ENCODE results near the gene IFT80.
"Not testable (repeated sequence)": the region's sequence is repeated elsewhere in the genome, so short reads cannot be mapped to it uniquely, and the experiment has no call there.

IFT80 gene

GRCh38 chr3:160346511-160346910 is 52.5 kb downstream of the IFT80 start:
- DNase-seq, result no peak

- DNase-seq, result no peak
Observed at GRCh38 chr3:160343132-160343531, 55.9 kb downstream of the IFT80 start.

GRCh38 chr3:160340351-160340750 is 58.7 kb downstream of the IFT80 start:
- no peak for DNase-seq

- DNase-seq, result no peak
Observed at GRCh38 chr3:160331127-160331937, 67.7 kb downstream of the IFT80 start.

GRCh38 chr3:160330690-160331089 is 68.3 kb downstream of the IFT80 start:
- no peak for DNase-seq

- DNase-seq, result no peak
Observed at GRCh38 chr3:160330109-160330508, 68.9 kb downstream of the IFT80 start.

GRCh38 chr3:160326286-160326685 is 72.7 kb downstream of the IFT80 start:
- DNase-seq, result not testable (repeated sequence)

GRCh38 chr3:160321821-160322220 is 77.2 kb downstream of the IFT80 start:
- not testable (repeated sequence) for DNase-seq

- no peak for DNase-seq
Observed at GRCh38 chr3:160319322-160319721, 79.7 kb downstream of the IFT80 start.

- no peak for DNase-seq
Observed at GRCh38 chr3:160314995-160315394, 84.0 kb downstream of the IFT80 start.

- no peak for DNase-seq
Observed at GRCh38 chr3:160312014-160312624, 86.9 kb downstream of the IFT80 start.

GRCh38 chr3:160302806-160303205 is 96.2 kb downstream of the IFT80 start:
- no peak for DNase-seq

- no peak for DNase-seq
Observed at GRCh38 chr3:160296591-160296990, 102.4 kb downstream of the IFT80 start.

GRCh38 chr3:160291909-160292299 is 107.1 kb downstream of the IFT80 start:
- no peak for DNase-seq

GRCh38 chr3:160291290-160291908 is 107.6 kb downstream of the IFT80 start:
- no peak for DNase-seq

GRCh38 chr3:160287666-160288065 is 111.4 kb downstream of the IFT80 start:
- no peak for DNase-seq

GRCh38 chr3:160286231-160286630 is 112.8 kb downstream of the IFT80 start:
- no peak for DNase-seq

GRCh38 chr3:160280836-160281235 is 118.2 kb downstream of the IFT80 start:
- DNase-seq, result no peak

- DNase-seq, result no peak
Observed at GRCh38 chr3:160279657-160280056, 119.4 kb downstream of the IFT80 start.

GRCh38 chr3:160278210-160278609 is 120.8 kb downstream of the IFT80 start:
- no peak for DNase-seq

- no peak for DNase-seq
Observed at GRCh38 chr3:160265088-160265487, 133.9 kb downstream of the IFT80 start.

GRCh38 chr3:160260587-160261270 is 138.3 kb downstream of the IFT80 start:
- no peak for DNase-seq

GRCh38 chr3:160259589-160259988 is 139.4 kb downstream of the IFT80 start:
- no peak for DNase-seq

- no peak for DNase-seq
Observed at GRCh38 chr3:160257606-160258005, 141.4 kb downstream of the IFT80 start.

Data from activated T-cell treated with anti-CD3 and anti-CD28 coated beads for 4 hours (primary cell).